ENCODE data around the gene ALDOC.
A peak's percentile ranks its signal among the peaks of the same experiment; 100 is the strongest.
"Not testable (repeated sequence)": the region's sequence is repeated elsewhere in the genome, so short reads cannot be mapped to it uniquely, and the experiment has no call there.

The ALDOC gene

DNA sequence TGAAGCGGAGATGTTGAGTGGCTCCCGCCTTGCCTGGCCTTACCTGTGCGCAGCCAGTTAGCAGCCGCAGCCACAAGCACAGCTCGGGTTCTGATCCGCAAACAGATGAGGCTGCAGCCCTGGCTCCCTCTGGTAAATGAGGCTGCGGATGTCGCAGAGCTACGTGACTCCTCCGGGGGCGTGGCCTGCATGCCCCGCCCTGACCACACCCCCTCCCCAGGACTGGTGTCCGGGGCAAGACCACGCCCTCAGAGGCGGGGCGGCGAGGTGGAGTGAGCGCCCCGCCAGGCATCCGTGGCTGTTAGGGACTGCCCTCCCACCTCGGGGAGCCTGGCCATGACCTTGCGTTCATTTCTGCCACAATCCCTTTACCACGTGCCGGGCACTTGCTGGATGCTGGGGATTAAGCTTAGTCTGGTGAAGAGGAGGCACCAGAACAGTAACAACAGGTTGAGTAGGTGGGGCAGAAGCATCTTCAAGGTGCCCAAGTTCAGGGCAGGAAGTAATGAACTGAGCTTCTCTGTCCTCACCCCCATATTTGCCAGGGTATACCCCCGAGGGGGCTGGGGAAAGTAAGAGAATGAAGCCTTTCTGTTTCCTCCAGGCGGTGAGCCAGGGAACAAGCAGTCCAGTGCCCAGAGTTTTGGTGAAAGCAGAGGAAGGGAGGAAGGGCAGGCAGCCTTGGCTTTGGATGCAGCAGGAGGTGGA lies at the start of gene ALDOC:
Gene ALDOC (minus strand): TSS at position 138 of the 708 bp plus-strand sequence. CDS start 1,363 bp downstream, outside the sequence.
- peak; percentile 95 for DNase-seq

DNA sequence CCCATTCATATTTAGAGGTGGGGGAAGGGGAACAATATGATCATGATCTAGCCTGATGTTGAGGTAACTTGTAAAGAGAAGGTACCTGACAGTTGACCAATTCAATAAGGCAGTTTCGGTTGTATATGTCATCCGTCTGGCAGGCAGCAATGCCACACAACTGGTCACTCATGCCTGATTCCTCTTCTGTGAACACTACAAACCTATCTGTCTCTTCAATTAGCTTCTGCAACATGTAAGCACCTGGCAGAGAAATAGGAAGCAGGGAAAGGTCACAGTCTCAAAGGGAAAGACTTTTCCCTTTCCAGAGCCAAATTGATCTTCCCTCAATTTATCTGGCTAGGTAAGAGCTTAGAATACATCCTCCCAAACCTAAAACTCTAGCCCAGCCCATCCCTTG lies 47.5 kb upstream of the ALDOC start:
- DNase-seq, result no peak

GRCh38 chr17:28623696-28624095 lies 47.0 kb upstream of the ALDOC start:
- no peak for DNase-seq

DNA sequence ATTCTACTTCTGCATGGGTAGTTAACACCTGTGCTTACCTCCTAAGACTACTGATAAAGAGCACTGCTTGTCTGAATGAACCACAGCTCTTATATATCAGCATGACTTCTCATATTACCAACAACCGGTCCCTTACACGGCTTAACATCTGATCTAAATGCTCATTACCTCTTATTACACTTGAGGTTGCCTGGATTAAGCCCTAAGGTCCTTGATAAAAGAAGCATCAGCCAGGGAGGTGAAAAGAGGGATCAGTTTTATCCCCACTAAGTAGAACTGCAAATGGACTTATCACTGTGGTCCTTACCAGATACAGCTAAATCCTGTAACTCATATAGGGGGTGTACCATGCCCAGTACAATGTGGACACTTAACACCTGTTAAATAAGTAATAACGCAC lies 45.5 kb upstream of the ALDOC start:
- no peak for DNase-seq

DNA sequence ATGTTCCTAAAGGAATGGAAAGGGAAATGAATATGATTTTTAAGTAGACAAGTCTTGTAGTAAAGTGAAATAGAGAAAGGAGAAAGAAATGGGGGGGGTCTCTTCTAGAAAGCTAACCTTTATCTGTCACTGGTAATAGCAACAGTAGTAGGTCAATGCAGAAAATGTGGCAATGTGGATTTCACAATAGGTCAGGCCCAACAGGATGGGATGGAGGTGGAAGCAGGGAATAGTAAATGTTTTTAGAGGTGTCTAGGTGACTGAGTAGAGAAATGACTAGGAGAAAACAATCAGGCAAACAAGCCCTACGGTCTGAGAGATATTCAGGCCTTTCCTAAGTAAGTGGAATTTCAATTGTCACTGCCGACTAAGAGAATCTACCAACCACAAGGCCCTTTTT lies 43.3 kb upstream of the ALDOC start:
- no peak for DNase-seq

DNA sequence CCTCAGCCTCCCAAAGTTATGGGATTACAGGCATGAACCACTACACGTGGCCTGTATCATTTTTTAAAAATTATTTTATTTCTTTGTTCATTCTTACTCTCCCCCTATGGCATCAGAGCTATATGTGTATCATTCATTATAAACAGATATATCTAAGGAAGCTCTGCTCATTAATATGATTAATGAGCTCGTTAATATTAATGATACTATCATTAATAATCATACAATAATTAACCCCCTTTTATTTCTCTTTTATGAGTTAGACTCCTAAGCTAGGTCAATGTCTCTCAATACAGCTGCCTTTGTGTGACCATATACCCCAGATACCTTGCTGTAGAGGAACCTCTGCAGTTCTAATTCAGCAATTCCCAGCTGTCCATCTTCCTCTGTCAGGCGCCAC lies 41.8 kb upstream of the ALDOC start:
- DNase-seq, result no peak

DNA sequence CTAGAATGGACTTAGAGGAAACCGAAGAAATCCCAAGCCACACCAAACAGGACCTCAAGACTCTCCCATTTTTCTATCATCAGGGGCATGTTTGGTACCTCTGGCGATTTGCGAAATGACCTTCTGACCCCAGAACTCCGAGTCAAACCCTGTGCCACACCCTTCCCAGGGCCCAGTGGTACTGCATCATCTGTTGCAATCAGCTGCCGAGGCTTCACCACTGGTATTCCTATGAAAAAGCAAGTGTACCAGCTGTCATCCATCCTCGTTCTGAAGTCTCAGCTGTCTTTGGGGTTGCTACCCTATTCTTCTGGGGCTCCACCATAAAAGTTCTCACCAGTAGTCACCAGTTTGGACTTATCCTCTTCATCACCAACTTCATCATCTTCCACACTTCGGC lies 39.6 kb upstream of the ALDOC start:
- DNase-seq, result no peak

GRCh38 chr17:28615260-28615940 lies 38.7 kb upstream of the ALDOC start:
- no peak for DNase-seq

- DNase-seq, result no peak
Observed at GRCh38 chr17:28613931-28614381, 37.3 kb upstream of the ALDOC start, which contains the start of gene RSKR. Gene RSKR, minus strand, starts transcription at chr17:28614185. Its CDS starts 24 bp downstream, at chr17:28614161.

DNA sequence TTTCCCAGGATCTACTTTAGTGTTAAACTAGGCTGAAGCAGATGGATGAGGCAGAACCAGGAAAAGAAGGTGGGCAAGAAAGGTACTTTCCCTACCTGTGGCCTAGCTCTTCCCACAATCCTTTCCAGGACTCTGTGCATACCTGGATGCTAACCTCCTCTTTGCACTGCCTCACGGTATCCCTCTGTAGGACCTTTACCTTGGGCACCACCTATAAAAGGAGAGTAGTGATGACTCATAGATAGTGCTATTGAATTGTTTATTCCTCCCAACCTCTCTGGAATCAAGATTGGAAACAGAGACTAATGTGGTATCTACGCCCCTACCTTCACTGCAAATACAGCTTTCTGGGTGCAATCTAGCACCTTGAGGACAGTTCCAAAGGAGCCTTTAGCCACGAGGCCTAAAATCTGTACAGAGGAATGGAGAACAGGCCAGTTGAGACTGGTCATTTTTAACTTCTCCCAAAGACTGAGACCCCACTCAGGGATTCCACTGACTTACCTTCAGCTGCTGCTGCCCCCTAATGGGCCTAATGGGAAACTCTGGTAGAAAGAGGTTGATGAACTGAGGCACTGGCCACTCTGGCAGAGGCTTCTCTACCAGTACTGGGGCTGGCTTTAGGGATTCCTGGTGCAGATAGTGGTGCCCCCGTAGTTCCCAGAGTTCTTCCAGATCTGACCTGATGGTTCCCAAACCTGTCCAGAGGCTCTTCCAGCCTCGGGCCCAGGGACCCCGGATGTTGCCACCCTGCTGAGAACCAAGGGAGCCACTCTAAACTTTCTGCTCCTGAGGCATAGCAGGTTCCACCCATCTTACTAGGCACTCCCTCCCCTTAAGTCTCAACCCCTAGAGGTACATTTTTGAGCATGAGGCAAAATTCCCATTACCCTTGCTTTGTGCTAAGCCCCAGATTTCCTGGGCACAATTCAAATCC lies 36.5 kb upstream of the ALDOC start:
- DNase-seq, result peak; percentile 3

GRCh38 chr17:28612531-28612930 lies 35.8 kb upstream of the ALDOC start:
- no peak for DNase-seq

DNA sequence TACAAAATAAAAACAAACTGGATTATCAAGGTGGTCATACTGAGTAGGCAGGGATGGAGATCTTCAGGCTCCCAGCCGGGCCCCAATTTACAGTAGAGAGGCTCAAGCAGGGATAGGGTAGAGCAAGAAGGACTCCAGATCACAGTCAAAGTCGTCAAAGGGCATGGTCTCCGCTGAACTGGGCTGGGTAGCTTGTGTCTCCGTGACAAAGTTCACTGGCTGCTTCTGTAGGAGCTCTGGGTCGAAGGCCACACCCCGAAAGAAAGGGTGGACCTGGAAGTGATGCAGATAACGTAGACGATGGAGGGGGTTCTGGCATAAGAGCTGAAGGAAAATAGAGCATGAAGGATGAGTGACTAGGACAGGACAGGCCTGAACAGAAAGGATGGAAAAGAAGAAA lies 33.7 kb upstream of the ALDOC start:
- DNase-seq, result no peak

DNA sequence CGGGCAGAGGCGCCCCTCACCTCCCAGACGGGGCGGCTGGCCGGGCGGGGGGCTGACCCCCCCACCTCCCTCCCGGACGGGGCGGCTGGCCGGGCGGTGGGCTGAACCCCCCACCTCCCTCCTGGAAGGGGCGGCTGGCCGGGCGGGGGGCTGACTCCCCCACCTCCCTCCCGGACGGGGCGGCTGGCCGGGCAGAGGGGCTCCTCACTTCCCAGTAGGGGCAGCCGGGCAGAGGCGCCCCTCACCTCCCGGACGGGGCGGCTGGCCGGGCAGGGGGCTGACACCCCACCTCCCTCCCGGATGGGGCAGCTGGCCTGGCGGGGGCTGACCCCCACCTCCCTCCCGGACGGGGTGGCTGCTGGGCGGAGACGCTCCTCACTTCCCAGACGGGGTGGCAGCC lies 27.3 kb upstream of the ALDOC start:
- DNase-seq, result not testable (repeated sequence)

DNA sequence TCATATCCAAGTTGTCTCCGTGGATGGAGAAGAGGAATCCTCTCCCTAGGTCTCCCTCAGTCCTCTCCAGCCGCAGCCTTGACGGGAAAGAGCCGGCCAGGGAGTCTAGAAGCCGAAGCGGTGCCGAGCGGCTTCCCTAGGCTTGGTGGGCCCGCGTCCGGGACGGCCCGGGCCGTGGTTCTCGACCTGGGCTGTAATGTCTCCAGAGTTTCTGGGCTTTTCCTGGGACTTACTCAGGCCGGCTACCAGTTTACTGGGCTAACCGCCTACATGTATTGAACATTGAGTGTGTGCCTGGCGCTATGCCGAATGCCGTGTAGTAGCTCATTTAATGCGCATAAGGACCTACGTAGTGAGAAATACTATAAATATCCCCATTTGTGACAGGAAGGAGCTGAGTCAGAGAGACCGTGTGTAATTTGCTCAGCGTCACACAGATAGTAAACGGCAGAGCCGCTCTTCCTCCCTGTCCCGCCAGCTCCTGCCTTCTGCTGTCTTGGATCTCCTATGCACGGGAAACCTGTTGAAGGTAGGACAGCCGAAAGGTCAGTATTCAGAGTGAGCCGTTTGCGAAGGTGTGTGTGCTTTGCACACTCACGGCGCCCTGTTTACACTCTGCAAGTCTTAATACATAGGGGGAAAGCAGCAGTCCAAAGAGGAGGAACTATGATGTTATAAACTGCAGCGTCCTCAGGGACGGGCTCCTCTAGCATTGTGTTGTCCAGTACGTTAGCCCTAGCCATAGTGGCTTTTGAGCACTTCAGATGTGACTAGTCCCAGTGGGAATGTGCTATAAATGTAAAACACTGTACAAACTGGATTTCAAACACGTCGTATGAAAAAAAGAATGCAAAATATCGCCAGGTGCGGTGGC lies 22.9 kb upstream of the ALDOC start:
- peak; percentile 37 for DNase-seq

GRCh38 chr17:28598799-28599310 lies 22.2 kb upstream of the ALDOC start, which contains the start of gene SPAG5:
Gene SPAG5, minus strand, starts transcription at chr17:28599025. Its CDS starts 79 bp downstream, at chr17:28598946.
- peak; percentile 92 for DNase-seq

DNA sequence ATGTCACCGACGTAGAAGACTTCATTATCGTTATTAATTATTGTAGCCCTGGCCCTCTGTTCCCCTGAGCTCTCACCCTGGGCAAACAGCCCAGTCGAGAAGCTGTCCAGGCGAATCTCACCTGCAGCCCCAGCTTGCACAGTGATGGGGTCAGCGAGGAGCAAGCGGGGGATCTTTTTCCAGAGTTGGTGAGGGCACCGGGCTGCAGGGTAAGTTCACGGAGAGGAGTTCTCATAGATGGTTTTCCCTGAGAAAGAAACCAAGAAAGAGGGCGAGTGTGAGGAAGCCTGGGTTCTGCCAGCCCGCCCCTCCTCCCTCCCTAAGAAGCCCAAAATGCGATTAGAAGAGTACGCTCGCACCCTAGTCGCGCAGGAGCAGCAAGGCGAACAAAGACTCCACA lies 21.7 kb upstream of the ALDOC start:
- DNase-seq, result no peak

GRCh38 chr17:28597606-28598383 lies 21.1 kb upstream of the ALDOC start:
- DNase-seq, result no peak

- DNase-seq, result no peak
Observed at GRCh38 chr17:28592260-28592659, 15.6 kb upstream of the ALDOC start.

- no peak for DNase-seq
Observed at GRCh38 chr17:28585851-28586250, 9.2 kb upstream of the ALDOC start.

DNA sequence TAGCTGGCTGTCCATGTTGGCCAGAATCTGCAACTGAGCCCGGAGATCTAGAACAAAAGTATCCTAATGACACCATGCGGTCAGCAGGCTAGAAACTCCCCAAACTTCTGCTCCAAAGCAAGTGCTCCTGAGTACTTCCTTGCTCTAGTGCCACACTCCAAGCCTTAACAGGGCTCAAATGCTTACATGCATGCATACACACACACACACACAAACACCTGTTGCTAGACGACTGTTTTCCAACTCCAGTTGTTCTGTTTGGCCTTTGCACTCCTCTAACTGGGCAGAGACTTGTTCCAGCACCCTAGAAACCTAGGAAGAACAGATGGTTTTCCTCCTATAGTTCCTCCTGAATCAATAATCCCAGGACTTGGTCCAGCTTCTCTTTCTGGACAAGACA lies 7.7 kb upstream of the ALDOC start:
- no peak for DNase-seq

- no peak for DNase-seq
Observed at GRCh38 chr17:28582513-28582912, 5.8 kb upstream of the ALDOC start.
